Activated naive CD4-positive, alpha-beta T cell treated with anti-CD3 and anti-CD28 coated beads, Interleukin-2, amount 50 U/mL, for 72 hours (primary cell): ENCODE data around the gene SPATA24. TPM values are rescaled to one million over a fixed set of nuclear protein-coding genes. Genes with fewer than 3 reads are reported as not detected.
A peak's percentile ranks its signal among the peaks of the same experiment; 100 is the strongest.
"Not testable (repeated sequence)": the region's sequence is repeated elsewhere in the genome, so short reads cannot be mapped to it uniquely, and the experiment has no call there.

ENCODE experiments used
- ATAC-seq, 2 donors: fragments of 150-1000 bp; cut with Tn5 transposase; 2 replicates each; pipeline ENCODE4 v1.10.0; 2021; ENCODE audit warnings: mild to moderate bottlenecking in 2 of 2, moderate library complexity in 2 of 2
- DNase-seq, 2 donors: peaks; one replicate each; pipeline ENCODE4 v3.0.0; 2021 to 2022; ENCODE audit warnings: low spot score in 2 of 2
- H3K27ac Mint-ChIP-seq, 2 donors: one replicate each; pipeline ENCODE4 v1.8.0; 2022; ENCODE audit warnings: mild to moderate bottlenecking in 2 of 2, mixed read lengths in 2 of 2
- H3K36me3 Mint-ChIP-seq, 2 donors: one replicate each; pipeline ENCODE4 v1.8.0; 2022; ENCODE audit warnings: mixed read lengths in 2 of 2
- H3K9me3 Mint-ChIP-seq, 2 donors: one replicate each; pipeline ENCODE4 v1.8.0; 2022; ENCODE audit warnings: mixed read lengths in 2 of 2
- total RNA-seq, 2 donors: library from RNA; stranded (reverse); gene quantifications; one replicate each; pipeline ENCODE4 v1.2.3, GENCODE V29; 2022

Gene SPATA24
- total RNA-seq, 2 donors from 2014 or later = 6.8 to 8.9 TPM

DNA sequence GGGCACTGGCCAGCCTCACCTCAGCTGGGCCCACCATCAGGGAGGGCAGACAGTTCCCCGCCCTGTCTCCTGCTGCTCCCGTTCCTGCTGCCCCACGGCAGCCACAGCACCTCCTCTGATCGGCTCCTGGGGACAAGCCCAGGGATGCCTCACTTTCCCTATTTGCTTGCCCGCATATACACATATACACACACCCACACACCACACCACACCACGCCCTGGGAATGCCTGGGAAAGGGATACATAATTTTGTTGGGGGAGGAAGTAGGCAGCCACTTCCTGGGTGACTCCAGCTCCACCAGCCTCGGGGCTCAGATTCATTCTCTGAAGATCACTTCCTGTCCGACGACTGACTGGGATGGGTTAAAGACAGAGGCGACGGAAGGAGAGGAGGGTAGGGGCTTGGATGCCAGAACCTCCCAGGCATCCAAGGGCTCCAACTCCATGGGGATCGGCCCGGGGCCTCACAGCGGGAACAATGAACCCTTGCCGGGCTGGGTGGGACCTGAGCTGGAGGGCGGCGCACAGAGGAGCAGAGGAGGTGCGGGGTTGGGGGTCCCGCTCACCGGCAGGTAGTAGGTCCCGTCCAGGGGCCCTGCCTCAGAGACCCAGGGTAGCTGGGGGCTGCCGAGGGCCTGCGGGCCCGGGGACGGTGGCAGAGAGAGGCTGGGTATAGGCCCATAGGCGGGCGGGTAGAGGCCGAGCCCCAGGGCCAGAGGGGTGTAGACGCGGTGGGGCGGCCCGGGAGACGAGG lies 12.1 kb downstream of the SPATA24 start:
- Mint-ChIP-seq H3K27ac (peak overlapping the region; percentile 94 to 98), H3K9me3 (no peaks in the 10 kb centered on the region), H3K36me3 (peaks cover 17 to 23% of the 10 kb centered on the region in 2 donors)
- DNase-seq (peak in 1 of 2 donors; percentile 22), ATAC-seq (peak in 1 of 2 donors; percentile 10)

DNA sequence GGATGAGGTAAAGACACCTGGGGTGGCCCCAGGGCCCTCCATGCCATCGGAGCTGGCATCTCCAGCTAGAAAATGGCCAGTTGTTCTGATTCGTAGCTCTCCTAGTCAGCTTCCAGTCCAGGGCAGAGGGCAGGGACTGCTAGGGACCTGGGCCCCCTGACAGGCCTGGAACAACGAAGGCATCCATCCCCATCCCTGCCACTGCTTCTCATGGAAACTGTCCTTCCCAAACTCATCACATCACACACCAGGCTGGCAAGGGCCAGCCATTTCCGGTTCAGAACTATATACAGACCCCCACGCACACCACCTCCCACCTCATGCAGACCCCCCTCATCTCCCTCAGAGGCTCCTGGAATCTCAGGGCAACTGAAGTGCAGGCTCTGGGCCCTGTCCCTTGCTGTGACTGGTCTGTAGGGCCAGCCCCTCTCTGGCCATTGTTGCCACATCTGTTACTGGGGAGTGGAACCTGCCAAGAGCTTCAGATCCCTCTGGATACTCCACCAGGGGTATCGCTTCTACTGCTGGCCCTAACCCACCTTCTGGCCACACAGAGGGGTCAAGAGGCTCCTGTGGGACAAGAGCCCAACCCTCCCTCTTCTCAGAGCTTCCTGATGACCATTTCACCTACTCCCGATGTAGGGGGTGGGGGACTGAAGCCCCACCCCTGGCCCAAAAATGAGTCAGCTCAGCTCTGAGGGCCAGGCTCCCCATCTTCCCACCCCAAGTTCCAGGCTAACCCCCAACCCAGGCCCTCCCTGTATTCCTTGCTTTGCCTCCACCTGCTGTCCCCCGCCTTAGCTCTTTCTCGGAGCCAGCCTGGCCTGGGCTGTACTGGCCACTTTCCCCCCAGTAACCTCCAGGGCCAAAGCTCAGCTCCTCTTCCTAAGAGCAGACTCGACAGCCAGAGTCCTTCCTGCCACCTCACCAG lies 13.0 kb downstream of the SPATA24 start:
- H3K9me3 Mint-ChIP-seq = no peaks in the 10 kb centered on the region
- H3K27ac Mint-ChIP-seq = peak overlapping the region; percentile 94 to 98
- ATAC-seq (no peak), DNase-seq (no peak)
- H3K36me3 Mint-ChIP-seq = peaks cover 17% of the 10 kb centered on the region in 2 donors

DNA sequence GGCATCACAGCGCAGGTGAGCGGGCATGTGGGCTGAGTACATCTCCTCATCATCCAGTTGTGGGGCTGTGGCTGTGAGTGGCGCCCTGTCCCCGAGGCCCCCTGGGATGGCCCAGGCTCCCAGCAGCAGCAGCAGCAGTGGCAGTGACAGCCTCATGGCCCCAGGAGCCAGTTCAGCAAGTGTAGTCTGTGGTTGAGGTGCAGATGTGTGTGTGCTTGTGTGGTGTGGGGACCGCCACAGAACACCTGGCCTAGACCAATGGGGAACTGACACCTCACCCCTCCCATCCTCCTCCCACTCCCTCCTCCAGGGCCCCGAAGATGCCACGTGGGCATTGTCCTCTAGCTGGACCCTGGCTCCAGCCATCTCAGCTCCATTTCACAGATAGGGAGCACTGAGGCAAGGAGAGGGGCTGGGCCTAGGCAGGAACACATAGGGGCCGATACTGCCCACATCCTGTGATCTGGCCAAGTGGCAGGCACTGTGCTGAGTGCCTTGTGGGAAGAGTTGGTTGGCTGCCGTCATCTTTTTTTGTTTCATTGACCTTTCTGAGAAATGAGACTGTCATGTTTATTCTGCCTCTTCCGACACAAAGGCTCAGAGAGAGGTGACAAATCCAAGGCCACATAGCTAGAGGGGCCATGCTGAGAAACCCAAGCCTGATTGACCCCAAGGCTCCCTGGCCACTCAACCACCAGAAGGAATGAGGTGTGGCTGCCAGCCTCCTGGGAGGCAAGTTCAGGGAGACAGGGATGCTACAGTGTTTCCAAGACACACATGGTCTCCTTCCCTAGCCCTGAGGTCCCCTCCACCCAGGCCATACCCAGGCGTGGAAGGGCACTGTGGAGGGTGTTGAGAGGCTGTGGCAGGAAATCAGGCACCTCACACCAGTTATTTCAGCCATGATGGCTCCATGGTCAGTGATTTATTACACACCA lies 13.9 kb downstream of the SPATA24 start, which contains the start of gene MZB1:
TSS of gene MZB1 (minus strand) at position 213 of the 938 bp plus-strand sequence. CDS start at position 156, 57 bp downstream.
- peaks cover 17% of the 10 kb centered on the region in 2 donors for H3K36me3 Mint-ChIP-seq

DNA sequence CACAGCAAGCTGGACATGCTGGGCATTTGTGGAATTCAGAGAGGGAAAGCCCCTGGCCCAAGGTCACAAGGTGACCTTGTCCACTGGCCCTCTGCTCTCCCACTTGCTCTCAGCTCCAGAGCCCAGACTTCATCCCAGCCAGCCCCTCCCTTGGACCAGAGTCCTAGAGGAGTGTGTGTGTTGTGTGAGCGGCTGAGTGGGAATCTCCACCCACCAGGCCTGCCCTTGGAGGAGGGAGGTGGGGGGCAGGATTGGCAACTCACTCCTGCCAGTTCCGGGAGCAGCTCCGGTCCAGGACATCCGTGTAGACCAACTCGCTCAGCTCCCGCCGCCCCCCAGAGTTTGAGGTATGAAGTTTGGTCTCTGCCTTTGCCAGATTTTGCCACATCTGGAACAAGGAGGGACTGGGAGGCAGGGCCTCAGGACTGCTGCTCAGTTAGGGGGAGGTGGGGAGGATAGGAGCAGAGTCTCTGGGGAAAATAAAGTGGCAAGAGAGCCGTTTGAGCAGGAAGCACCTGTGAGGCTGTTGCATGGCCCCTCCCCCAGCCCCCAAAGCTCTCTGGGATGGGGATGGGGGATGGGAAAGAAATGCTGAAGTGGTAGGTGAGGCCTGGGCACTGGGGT lies 15.6 kb downstream of the SPATA24 start:
- peaks cover 15% of the 10 kb centered on the region in 2 donors for H3K36me3 Mint-ChIP-seq
- peak overlapping the region in 1 of 2 donors; percentile 51 for H3K27ac Mint-ChIP-seq
- DNase-seq (no peak), ATAC-seq (no peak)
- no peaks in the 10 kb centered on the region for H3K9me3 Mint-ChIP-seq

More for the DNA sequence above, 13.9 kb downstream of the SPATA24 start, which contains the start of gene MZB1:
- peak within 1 kb of the TSS; percentile 68 to 94 for H3K27ac Mint-ChIP-seq
- no peaks in the 10 kb centered on the region for H3K9me3 Mint-ChIP-seq
- ATAC-seq (peak; percentile 49 to 75), DNase-seq (peak; percentile 43 to 88)

DNA sequence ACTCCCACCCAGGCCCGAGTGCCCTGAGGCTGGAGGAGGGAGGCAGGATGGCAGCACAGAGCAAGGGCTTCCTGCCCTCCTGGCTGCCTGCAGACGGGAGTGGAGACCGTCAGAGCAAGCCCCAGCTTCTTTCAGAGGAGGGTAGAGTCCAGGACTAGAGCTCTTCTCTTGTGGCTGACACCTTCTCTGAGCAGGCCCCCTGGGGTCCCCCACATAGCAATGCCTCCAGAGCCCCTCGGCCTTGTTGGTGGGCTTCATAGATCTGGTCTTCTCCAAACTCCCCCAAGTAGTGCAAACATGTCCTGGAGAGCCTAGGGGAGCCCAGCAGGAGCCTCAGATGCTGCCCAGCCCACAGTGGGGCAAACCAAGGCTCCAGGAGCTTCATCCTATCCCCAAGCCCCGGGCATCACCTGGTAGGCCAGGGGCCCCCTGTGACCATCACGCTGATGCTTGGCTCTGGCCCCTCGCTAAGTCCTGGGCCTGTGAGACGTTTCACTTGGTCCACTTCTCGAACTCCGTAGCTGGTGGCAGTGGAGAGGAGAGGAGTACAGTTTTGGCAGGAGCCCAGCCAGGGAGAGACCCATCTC lies 16.2 kb downstream of the SPATA24 start:
- H3K9me3 Mint-ChIP-seq = no peaks in the 10 kb centered on the region
- no peak for ATAC-seq

DNA sequence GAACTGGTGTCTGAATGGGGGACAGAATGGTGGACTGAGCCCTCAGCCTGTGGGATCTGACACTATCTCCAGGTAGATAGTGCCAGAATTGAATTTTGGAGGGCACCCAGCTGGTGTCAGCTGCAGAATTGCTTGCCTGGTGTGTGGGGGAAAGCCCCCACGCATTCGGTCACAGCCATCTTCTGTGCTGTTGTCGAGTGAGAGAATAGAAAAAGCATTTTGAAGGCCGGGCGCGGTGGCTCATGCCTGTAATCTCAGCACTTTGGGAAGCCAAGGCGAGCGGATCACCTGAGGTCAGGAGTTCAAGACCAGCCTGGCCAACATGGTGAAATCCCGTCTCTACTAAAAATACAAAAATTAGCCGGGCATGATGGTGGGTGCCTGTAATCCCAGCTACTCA lies 16.9 kb downstream of the SPATA24 start:
- not testable (repeated sequence) for DNase-seq, H3K9me3 Mint-ChIP-seq, ATAC-seq, H3K36me3 Mint-ChIP-seq
- peak overlapping the region in 1 of 2 donors; percentile 2 for H3K27ac Mint-ChIP-seq

More for the DNA sequence above, 16.2 kb downstream of the SPATA24 start:
- H3K36me3 Mint-ChIP-seq = peaks cover 9% of the 10 kb centered on the region in 2 donors
- peak overlapping the region in 1 of 2 donors; percentile 51 for H3K27ac Mint-ChIP-seq
- DNase-seq = no peak

DNA sequence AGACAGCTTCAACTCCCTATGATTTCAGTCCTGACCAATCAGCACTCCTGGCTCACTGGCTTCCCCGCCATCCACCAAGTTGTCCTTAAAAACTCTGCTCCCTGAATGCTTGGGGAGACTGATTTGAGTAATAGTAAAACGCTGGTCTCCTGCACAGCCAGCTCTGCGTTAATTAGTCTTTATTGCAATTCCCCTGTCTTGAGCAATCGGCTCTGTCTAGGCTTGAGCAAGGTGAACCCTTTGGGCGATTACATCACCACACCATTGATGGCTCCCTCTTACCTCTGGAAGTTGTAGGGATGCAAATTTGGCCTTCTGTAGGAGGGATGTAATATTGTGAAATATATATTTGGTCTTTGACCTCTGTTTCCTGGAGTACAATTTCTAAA lies 17.8 kb downstream of the SPATA24 start:
- Mint-ChIP-seq H3K27ac (no peak overlapping the region), H3K36me3 (no peaks in the 10 kb centered on the region), H3K9me3 (no peaks in the 10 kb centered on the region)
- ATAC-seq = no peak
- DNase-seq = no peak

DNA sequence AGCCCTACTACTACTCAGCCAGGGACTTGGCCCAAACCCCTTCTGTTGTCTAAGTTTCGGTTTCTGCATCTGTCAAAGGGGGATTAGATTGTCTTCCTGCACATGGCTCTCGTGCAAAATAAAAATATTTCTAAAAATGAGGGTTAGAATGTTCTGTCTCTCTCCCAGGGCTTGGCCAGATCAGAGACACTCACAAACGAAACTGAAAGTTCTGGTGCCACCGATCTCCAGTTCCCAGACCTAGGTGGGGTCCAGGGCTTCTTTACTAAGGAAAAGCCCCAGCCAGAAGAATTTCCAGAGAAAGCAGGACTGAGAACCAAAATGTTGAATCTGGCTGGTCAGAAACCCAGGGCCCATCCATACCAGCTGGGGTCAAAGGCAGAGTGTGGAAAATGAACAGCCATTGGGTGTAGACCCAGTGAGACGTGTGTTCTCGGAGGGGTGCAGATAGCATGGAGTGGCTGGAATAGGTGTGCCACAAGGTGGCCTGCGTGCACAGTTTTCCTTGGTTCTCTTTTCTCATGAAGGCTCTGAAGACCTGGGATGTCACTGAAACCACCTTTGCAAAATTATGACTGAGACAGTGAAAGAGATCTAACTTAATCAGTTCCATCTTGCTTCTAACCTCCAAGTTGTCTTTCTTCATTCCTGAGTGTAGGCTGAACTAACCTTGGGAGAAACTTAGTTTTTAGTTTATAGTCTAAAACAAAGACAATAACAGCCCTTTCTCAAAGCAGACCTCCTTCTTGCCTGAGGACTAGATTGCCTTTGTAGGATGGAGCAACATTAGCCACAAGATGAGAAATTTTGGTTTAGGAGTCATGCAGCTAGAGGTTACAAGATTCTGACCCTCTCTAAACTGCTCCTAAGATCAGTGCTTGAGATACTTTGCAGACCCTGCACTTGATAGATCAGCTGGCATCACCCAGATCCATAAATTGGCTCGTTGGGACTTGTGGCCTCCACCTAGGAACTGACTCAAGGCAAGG lies 18.5 kb downstream of the SPATA24 start:
- ATAC-seq = peak in 1 of 2 donors; percentile 10
- H3K36me3 Mint-ChIP-seq = no peaks in the 10 kb centered on the region
- no peaks in the 10 kb centered on the region for H3K9me3 Mint-ChIP-seq
- H3K27ac Mint-ChIP-seq = peak overlapping the region; percentile 69 to 73
- peak in 1 of 2 donors; percentile 18 for DNase-seq

DNA sequence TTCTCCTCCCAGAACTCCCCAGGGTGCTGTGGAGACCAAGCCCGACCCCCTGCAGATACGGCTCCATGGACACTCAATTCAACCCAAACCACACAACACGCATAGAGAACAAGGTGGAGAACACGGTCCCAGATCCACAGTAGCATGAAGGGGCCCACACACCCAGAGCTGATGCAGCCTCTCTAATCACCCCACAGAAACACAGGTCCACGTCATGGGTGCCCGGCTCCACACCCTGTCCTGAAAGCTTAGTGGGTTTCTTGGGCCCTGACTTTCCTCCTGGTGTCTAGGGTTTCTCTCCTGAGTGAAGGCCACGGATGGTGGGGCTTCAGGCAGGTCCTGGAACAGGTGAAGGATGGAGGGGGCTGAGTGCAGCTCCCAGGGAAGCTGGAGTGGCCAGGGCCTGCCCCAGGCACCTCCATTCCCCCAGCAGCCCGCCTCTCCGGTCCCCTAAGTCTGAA lies 19.3 kb downstream of the SPATA24 start:
- ATAC-seq (no peak), DNase-seq (no peak)
- H3K36me3 Mint-ChIP-seq = no peaks in the 10 kb centered on the region
- H3K27ac Mint-ChIP-seq = peak overlapping the region; percentile 73 to 86
- no peaks in the 10 kb centered on the region for H3K9me3 Mint-ChIP-seq

DNA sequence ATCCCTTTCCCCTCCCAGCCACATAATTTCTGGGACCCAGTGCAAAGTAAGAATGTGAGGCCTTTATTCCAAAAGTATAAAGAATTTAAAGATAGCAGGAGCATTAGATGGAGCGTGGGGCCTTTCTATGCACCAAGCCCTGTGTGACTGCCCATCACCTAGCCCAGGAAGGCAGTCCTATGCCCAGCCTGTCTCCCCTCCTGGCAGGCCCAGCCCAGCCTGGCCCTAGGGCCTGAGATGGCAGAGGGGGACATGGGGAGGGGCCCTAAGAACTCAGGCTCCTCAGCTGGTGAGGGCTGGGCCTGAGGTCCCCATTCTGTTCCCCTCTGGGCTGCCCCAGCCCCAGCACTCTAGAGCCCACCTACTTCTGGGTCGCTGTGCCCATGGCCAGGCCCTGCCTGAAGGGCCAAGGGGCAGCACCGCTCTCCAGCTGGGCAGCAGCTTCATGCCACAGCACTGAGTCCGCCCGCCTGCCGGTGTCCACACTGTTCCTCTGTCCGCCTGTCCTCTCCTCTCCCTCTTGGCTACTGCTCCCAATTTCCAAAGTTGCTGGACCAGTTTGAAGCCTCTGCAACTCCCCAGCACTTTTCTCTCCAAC lies 19.8 kb downstream of the SPATA24 start:
- H3K9me3 Mint-ChIP-seq = no peaks in the 10 kb centered on the region
- DNase-seq (no peak), ATAC-seq (no peak)
- peak overlapping the region; percentile 73 to 86 for H3K27ac Mint-ChIP-seq
- H3K36me3 Mint-ChIP-seq = no peaks in the 10 kb centered on the region

DNA sequence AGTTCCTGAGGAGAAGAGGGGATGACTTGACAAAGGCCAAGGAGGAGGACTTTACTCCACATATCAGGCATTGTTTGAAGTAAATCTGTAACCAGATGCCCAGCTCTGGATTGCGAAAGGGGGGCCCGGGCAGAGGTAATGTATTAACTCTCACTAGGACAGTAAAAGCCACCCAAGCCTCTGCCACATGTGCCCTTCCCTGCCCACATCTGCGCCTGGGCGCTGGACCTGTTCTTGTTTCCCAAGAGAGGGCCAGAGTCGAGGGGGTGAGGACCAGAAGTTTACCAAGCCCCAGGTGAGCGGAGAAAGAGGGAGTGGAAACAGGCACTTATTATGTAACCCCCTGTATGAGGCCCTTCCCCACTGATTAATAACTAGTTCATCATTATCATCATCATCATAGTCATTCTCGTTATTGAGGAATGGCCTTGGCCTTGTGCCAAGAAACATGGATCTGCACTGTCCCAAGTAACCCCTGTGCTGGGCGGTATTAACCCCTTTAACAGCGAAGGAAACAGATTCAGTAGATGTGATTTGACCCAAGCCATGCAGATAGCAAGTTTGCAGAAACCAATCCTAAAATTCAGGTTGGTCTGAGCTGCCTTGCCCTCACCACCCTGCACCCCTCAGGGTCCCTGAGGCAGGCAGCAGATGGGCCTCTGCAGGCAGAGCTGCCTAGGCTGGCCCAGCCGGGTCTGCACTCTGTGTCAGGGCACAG lies 20.5 kb downstream of the SPATA24 start, which contains the start of gene SLC23A1:
TSS of gene SLC23A1 (minus strand) at position 23 of the 718 bp plus-strand sequence. CDS start 44 bp downstream, outside the sequence.
- Mint-ChIP-seq H3K36me3 (no peaks in the 10 kb centered on the region), H3K27ac (peak within 1 kb of the TSS in 1 of 2 donors; percentile 73), H3K9me3 (no peaks in the 10 kb centered on the region)
- no peak for DNase-seq
- no peak for ATAC-seq

DNA sequence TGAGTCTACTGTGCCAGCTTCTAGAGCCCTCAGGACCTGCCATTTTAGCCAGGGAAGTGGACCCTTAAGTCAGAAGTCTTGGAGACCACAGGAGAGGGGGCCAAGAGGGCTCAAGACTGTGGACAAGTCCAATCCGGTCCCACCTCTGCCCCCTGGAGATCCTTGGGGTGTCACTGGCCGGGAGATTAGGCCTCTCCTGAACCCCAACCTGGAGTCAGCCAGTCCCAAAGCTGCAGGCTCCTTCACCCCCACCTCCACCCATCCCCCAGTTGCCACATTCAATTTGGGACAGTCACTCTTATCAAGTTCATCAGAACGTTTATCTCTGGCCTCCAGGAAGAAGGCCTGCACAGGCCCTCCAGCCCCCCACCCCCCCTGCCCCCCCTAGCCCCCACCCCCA lies 21.1 kb downstream of the SPATA24 start:
- DNase-seq = no peak
- ATAC-seq = no peak
- Mint-ChIP-seq H3K27ac (no peak overlapping the region), H3K36me3 (no peaks in the 10 kb centered on the region), H3K9me3 (no peaks in the 10 kb centered on the region)
